Osteocyte (in vitro differentiated cells): ENCODE data around the gene MAPK13. TPM values are rescaled to one million over a fixed set of nuclear protein-coding genes. Genes with fewer than 3 reads are reported as not detected.

ENCODE experiments used
- DNase-seq: peaks from one replicate; pipeline ENCODE4 v3.0.0; 2021; ENCODE audit warnings: mixed read lengths; ENCODE audit not compliant: unreplicated experiment; ENCODE audit errors: extremely low spot score
- H3K27ac Mint-ChIP-seq: one replicate; pipeline ENCODE4 v1.8.0; 2021; ENCODE audit warnings: mild to moderate bottlenecking, mixed read lengths; ENCODE audit not compliant: unreplicated experiment
- H3K27me3 Mint-ChIP-seq: one replicate; pipeline ENCODE4 v1.8.0; 2021; ENCODE audit warnings: mixed read lengths; ENCODE audit not compliant: unreplicated experiment
- H3K36me3 Mint-ChIP-seq: one replicate; pipeline ENCODE4 v1.8.0; 2021; ENCODE audit warnings: mixed read lengths; ENCODE audit not compliant: unreplicated experiment
- H3K4me1 Mint-ChIP-seq: one replicate; pipeline ENCODE4 v1.8.0; 2021; ENCODE audit warnings: mixed read lengths; ENCODE audit not compliant: unreplicated experiment
- H3K4me3 Mint-ChIP-seq: one replicate; pipeline ENCODE4 v1.8.0; 2021; ENCODE audit warnings: mild to moderate bottlenecking, moderate library complexity, mixed read lengths; ENCODE audit not compliant: unreplicated experiment
- H3K9me3 Mint-ChIP-seq: one replicate; pipeline ENCODE4 v1.8.0; 2021; ENCODE audit warnings: mixed read lengths; ENCODE audit not compliant: unreplicated experiment
- CTCF ChIP-seq: fragments of 200-600 bp; sonication (generic); IDR thresholded peaks from 2 replicates; pipeline ENCODE4 v1.5.0; 2021; ENCODE audit warnings: antibody characterized with exemption, mild to moderate bottlenecking, moderate library complexity
- total RNA-seq: library from RNA; stranded (reverse); gene quantifications from 2 replicates; pipeline ENCODE4 v1.2.1, GENCODE V29; 2021

Gene MAPK13
- total RNA-seq, 1 donor from 2014 or later: 1.5 TPM

- Mint-ChIP-seq H3K4me1 (no peaks in the 10 kb centered on the region), H3K9me3 (peaks cover 22% of the 10 kb centered on the region), H3K27ac (no peak overlapping the region), H3K27me3 (peaks cover 11% of the 10 kb centered on the region), H3K4me3 (no peak overlapping the region), H3K36me3 (no peaks in the 10 kb centered on the region)
- no peak for TF ChIP-seq CTCF
- DNase-seq: no peak
Measured at GRCh38 chr6:36150283-36150682, 20.0 kb downstream of the MAPK13 start.

- Mint-ChIP-seq H3K36me3 (peaks cover 2% of the 10 kb centered on the region), H3K27ac (no peak overlapping the region), H3K9me3 (peaks cover 30% of the 10 kb centered on the region), H3K4me3 (no peak overlapping the region), H3K4me1 (no peaks in the 10 kb centered on the region), H3K27me3 (peaks cover 7% of the 10 kb centered on the region)
- no peak for DNase-seq
- no peak for TF ChIP-seq CTCF
Measured at GRCh38 chr6:36154286-36154685, 24.0 kb downstream of the MAPK13 start.

- no peak for DNase-seq
- H3K36me3 Mint-ChIP-seq: peaks cover 2% of the 10 kb centered on the region
- TF ChIP-seq CTCF: no peak
- H3K27ac Mint-ChIP-seq: no peak overlapping the region
- no peaks in the 10 kb centered on the region for H3K4me1 Mint-ChIP-seq
- peaks cover 7% of the 10 kb centered on the region for H3K27me3 Mint-ChIP-seq
- H3K9me3 Mint-ChIP-seq: peaks cover 35% of the 10 kb centered on the region
- H3K4me3 Mint-ChIP-seq: no peak overlapping the region
Measured at GRCh38 chr6:36155662-36156061, 25.3 kb downstream of the MAPK13 start.

- Mint-ChIP-seq H3K36me3 (peaks cover 2% of the 10 kb centered on the region), H3K4me1 (no peaks in the 10 kb centered on the region), H3K9me3 (peaks cover 20% of the 10 kb centered on the region), H3K27ac (no peak overlapping the region), H3K27me3 (peaks cover 2% of the 10 kb centered on the region), H3K4me3 (no peak overlapping the region)
- TF ChIP-seq CTCF: no peak
- no peak for DNase-seq
Measured at GRCh38 chr6:36160147-36160760, 29.9 kb downstream of the MAPK13 start.

- peaks cover 5% of the 10 kb centered on the region for H3K9me3 Mint-ChIP-seq
- no peak overlapping the region for H3K27ac Mint-ChIP-seq
- no peaks in the 10 kb centered on the region for H3K36me3 Mint-ChIP-seq
- H3K4me3 Mint-ChIP-seq: no peak overlapping the region
- DNase-seq: no peak
- no peaks in the 10 kb centered on the region for H3K4me1 Mint-ChIP-seq
- TF ChIP-seq CTCF: no peak
- peaks cover 33% of the 10 kb centered on the region for H3K27me3 Mint-ChIP-seq
Measured at GRCh38 chr6:36169023-36170007, 39.0 kb downstream of the MAPK13 start.
